NCI-H2029 treated with DMSO at 0.1 percent for 48 hours (cell line): ENCODE data around the gene PRDM12.

ENCODE experiments used
- DNase-seq: peaks from one replicate; lab custom pipeline; 2025; lab: John Stamatoyannopoulos, UW

Gene PRDM12

DNA sequence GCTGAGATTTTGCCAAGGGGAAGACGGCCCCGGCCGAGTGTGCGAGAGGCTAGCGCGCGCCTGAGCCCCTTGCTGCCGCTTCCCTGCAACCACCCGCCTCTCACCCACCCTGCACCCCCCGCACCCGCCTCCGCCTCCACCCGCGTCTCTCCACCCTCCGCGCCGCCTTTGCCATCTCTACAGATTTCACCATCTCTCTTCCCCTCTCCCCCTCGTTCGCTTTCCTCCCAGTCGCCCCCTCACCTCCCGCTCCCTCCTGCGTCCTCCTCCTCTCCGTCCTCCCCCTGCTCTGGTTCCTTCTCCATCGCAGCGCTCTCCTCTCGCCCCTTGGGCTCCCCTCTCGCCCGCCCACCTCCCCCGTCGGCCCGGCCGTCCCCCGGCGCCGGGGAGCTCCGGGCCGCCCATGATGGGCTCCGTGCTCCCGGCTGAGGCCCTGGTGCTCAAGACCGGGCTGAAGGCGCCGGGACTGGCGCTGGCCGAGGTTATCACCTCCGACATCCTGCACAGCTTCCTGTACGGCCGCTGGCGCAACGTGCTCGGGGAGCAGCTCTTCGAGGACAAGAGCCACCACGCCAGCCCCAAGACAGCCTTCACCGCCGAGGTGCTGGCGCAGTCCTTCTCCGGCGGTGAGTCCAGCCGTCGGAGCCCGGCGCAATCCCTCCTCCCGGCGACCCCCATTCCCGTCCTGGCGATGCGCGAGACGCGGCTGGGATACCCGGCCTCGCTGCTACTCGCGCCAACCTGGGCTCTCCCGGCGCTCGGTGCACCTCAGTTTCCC, at the start of gene PRDM12:
TSS of gene PRDM12 (plus strand) at position 344 of the 778 bp plus-strand sequence. CDS start at position 404, 60 bp downstream.
- no peak for DNase-seq

DNA sequence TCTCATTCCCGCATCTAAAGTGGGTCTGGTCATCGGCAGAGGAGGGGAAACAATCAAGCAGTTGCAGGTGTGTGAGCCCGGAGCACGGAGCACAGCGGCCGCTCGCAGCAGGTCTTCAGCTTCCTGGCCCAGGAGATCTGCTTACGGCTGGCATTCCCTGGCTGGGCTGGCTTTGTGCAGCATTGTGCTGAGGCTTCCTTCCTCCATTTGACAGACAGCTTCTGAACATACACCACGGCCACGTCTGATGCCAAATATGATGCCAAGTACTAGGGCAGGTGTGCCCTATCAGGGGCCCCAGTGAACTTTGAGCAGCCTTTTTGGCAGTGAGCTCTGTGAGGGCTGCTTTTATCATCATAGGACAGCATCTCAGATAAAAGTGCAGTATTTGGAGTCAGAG, 47.9 kb upstream of the PRDM12 start:
- DNase-seq = no peak

DNA sequence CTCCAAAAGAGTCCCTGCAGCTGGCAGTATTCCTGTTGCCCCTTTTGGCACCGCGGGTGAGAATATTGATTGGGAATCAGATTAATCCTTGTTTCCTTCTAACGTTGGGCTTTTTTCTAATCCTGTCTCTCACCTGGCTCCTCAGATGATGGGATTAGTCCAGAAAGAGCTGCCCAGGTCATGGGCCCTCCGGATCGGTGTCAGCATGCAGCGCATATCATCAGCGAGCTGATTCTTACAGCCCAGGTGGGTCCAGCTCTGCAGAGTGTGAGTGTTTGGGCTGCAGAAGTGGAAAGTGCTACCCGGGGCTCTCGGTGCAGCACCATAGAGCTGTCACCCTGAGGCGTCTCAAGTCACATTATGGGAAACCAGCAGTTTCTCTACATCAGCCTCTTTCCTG, 40.9 kb upstream of the PRDM12 start:
- no peak for DNase-seq

DNA sequence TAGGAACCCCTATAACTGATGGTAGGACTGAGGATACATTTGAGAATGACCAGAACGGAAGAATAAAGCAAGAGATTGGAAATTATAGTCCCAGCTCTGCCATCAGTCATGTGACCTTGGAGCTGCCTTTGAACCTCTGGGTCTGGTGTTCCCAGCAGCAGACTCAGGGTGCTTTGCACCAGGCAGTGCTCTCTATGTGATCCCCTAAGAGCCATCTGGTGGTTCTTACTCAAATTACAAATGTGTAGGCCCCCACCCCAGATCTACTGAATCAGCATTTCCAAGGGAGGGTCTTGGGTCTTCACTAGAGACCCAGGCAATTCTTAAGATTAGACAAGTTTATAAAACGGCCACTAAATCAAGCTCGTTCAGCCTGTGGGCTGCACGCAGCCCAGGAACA, 40.2 kb upstream of the PRDM12 start:
- DNase-seq = no peak

DNA sequence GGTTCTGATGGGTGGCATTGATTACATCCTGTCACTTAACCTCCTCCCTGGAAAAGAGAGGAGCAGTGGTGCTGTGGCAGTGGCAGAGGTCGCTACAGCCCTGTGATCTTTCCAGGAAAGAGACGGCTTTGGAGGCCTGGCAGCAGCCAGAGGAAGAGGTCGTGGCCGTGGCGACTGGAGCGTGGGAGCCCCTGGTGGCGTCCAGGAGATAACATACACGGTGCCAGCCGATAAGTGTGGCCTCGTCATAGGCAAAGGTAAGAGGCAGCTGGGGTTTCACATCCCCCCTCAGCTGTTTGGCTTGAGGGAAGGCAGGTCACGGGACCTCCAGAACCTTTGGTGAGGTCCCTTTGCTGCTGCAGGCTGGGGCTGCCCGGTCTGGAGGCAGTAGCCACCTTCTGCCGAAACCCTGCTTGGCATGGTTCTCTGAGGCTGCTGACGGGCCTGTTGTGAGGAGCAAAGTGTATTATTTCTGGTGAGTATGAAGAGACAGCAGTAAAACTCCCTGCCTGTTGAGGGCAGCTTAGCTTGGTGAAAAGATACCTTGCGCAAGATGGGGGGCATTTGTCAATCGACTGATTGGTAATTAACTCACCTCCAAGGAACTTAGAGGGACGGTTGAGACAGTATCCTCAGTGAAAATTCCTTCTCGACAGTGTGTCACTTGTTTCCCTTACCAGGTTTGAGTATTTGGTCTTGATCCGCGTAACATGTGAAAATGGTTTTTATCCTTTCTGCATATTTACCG, 38.0 kb upstream of the PRDM12 start:
- no peak for DNase-seq

DNA sequence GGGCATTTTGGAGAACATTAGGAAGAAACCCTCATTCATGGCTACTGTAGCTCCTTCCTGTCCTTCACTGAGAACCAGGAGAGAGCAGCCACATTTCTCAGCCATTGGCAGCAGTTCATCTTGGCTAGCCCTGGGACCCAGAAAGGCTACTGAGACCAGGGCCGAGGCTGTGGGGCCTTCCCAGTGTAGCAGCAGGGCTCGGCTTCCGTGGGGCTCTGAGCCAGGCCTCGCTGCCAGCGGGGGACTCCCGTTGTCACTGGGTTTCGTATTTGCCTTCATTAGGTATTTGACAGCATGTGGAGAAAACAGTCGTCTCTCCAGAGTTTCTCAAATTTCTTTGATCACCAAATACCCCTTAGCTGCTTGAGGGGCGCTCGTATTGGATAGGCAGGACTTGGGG, 37.3 kb upstream of the PRDM12 start:
- DNase-seq = no peak

DNA sequence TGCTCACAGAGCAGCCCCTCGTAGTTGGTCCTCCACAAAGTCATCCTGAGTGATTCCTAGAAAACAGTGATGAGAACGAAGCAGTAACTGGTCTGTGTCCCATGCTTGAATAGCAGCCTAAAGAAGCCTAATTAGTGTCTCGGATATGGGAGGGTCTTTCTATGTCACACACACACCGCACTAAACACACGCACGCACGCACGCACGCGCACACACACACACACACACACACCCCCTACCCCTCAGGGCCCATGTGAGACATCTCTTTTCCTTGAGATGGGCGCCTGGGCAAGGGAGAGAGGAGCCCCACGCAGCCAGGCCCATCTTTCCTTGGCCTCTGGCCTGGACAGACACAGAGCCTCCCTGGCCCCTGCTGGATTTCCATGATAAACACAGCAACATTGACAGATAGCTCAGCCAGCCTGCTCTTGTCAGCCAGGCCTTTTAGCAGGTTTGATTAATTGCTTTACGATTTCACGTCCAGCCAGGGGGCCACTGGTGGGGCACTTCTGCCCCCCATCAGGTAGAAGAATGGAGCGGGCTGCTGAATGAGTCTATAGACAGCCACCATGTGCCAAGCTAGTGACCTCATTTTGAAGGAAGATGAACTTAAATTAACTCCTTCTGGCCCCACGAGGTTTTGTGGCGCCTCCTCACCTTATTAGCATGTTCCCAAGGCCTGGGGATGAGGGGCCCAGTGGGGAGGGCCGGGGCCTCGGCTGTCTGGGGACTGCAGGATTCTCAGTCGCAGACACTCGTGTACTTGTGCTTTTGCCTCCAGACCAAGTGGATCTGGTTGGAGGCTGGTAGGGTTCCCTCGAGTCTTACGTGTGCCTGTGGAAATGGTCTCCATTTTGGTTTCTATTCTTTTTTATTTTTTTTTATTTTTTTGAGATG, 36.2 kb upstream of the PRDM12 start:
- no peak for DNase-seq

DNA sequence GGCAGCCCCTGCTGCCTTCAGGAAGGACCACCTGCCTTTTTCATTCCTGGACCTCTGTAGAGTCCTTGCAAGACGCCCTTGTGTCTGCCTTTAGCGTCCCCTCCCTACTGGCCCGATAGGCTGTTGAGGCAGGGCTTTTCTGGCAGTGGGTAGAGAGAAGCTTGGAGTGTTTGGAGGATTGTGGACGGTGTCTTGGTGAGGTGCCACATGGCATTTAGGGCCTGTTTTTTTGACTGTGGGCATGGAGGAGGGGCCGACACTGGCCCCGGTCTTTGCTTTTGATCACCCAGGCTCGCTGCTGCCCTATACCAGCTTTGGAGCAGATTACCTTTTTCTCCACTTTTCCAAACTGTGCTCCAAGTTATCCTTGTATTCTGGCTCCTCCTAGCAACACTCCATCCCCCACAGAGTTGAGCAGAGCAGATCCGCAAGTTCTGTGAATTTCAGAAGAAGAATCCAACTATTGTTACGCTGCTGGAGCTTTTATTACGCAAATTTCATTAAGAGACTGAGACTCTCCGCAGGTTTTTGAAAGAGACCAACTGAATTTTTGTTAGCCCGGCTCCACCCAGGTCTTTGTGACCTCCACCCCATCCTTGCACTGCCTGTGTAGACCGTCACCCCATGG, 34.8 kb upstream of the PRDM12 start:
- no peak for DNase-seq

DNA sequence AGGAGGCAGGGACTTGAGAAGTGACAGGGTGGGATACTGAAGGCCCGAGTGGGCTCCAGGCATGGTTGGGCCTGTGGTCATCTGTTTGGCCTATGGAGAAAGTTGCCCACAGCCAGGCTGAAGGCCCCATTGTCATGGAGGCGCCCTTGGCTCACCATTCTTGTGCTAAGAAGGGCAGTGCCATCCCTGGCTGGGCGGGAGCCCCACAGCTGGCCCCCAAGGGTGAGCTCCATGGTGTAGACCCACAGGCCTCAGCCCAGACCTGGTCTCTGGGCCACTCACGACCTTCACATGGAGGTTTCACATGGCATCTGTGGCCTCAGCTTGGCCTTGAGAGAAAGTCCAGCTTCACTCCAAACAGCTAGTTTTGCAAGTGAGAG, 34.3 kb upstream of the PRDM12 start:
- DNase-seq = no peak

DNA sequence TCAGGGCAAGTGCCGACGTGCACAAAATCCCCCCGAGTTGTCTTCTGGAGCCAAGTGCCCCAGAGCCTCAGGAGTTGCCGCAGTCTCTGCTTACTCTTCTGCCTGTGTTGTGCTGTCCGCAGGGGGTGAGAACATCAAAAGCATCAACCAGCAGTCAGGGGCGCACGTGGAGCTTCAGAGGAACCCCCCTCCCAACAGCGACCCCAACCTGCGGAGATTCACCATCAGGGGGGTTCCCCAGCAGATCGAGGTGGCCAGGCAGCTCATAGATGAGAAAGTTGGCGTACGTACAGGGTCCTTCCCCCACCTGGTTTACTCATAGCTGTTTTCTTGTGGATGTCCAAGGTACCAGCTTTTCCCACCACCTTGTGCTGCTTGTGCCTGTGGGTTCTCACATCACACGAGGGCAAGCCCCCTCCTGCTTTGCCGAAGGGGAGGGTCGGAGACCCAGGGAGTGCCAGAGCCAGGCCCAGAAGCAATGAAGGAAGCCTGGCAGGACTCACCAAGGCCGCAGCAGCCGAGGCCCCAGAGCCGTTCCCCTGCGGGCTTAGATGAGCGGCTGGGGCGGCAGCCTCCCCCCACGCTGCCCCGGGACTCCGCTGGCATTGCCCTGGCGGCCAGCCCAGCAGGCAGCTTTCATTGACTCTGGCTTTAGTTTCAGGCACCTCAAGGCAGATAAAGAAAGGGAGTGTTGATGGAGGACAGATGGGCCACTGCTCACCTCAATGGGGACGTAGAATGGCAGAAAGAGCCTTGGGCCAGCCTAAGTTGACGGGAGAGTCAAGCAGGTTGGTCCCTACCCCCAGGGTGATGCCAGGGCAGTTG, 33.7 kb upstream of the PRDM12 start:
- DNase-seq = no peak

DNA sequence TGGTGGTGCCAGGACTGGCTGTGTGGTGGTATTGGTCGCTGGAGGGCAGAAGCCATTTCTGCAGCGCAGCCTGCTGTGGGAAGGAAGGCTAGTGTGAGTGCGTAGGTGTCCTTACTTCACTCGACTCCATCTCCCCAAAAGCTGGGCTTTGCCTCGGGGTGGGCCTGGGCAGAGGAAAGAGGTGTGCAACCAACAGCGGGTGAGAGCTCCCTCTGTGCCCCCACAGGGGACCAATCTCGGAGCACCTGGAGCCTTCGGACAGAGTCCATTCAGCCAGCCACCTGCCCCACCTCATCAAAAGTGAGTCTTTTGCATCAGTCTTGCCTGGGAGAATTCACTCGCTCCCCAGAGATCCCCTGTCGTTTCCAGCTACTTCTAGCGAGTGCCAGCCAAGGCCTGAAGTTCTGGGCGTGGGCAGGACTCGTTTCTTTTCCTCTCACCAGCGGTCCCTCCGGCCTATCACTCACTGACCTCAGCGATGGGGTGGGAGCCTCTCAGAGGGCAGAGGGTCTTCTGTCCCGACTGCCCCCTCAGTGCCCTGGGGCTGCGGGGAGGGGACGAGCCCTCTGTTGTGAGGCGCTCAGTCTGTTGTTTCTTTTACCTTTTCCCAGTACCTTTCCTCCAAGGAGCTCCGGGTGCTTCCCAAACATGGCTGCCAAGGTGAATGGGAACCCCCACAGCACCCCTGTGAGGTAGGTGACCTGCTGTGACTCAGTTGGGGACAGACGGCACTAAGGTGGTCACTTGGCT, 32.9 kb upstream of the PRDM12 start:
- DNase-seq = no peak

DNA sequence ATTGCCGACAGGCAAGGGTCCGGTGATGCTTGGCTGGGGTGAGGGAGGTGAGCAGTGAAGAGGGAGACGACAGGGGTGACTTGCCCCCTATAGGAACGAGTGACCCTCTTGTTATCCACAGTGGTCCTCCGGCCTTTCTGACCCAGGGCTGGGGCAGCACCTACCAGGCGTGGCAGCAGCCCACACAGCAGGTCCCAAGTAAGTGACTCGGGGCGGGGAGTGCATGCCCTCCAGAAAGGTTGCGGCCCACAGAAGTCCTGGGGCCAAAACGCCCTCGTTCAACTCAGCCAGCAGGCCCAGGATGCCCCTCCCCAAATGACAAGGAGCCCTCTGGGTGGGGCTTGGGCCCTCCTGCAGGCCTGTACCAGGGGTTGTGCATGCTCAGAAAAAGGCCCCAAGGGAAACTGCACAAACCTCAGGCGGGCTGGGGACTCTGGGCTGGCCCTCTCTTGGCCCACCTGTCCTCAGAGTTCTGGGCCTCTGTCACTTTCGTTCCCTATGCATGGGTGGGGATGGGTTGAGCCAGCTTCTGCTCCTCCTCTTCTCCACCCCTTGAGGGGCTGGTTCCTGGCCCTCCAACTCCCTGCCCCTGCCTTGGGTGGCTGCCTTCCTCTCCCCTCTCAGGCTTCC, 32.2 kb upstream of the PRDM12 start:
- DNase-seq = no peak

DNA sequence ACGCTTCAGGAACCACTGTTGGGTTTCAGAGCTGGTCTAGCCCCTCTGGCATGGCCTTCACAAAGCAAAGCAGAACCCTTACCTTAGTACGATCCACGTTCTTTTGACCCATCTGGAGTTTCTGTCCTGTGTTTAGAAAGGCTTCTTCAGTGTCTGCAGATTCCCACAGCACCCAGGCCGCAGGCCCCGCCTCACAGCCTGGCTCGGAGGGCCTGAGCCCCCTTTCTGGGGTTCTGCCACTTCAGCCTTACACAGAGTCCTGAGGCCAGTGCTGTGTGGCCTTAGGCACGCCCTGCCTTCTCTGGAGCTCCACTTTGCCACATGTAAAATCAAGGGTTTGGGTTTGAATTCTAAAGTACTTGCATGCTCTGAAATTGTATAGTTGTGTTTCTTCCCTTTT, 31.6 kb upstream of the PRDM12 start:
- no peak for DNase-seq

DNA sequence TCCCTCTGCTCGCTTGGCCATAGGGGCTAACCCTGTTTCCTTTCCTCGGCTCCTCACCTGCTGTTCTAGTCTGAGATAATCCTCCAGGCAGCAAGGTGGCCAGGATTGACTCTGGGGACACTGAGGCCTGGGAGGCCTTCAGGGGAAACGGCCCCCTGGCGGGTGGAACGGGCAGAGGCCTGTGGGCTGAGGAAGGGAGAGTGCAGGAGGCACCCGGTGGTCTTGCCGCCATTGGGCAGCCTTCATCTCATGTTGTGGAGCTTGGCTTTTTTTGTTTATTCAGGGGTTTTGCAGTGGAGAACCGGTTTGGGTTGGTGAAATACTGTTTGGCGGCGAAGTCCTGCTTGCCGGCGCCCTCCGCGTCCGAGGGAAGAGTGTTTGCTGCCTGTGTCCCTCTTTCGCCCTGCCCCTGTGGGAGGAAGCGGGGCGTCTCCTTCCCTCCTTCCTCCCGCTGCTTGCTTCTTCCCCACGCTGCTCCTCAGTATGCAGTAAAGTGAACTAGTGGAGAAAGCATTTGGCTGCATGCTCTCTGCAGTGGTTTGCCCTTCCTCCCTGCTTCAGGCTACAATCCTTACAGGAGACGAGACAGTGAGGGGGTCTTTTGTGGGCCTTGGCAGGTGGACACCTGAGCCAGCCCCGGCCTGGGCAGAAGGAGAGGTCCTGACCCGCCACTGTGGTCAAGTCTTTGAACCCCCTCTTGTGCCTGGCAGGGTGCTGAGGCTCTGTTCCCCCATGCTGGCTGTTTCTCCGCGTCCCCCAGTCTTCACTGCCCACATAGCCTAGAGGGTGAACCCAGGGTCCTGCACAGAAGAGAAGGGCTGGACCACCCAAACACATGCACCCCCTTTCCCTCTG, 30.8 kb upstream of the PRDM12 start:
- no peak for DNase-seq

DNA sequence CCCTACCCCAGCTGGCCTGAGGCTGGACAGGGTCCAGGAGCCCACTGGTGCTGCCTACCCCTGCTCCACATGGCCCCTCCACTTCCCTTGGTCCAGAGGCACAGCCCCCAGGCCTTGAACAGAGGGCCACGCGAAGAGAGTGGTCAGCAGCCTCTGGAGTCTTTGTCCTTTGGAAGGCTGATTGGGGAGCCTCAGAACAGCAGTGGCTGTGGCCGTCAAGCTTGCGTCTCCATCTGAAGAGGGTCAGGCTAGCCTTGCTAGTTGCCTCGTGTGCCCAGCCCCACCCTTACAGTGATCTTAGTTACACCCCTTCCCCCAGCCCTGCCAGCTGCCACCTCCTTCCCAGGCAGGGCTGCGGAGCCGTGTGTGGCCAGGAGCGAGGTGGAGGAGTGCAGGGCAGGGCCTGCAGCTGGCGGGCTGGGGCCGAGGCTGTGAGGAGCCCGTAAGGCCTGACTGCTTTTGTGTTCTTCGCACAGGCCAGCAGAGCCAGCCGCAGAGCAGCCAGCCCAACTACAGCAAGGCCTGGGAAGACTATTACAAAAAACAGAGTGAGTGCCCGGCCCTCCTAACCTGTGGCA, 30.1 kb upstream of the PRDM12 start:
- DNase-seq = no peak

DNA sequence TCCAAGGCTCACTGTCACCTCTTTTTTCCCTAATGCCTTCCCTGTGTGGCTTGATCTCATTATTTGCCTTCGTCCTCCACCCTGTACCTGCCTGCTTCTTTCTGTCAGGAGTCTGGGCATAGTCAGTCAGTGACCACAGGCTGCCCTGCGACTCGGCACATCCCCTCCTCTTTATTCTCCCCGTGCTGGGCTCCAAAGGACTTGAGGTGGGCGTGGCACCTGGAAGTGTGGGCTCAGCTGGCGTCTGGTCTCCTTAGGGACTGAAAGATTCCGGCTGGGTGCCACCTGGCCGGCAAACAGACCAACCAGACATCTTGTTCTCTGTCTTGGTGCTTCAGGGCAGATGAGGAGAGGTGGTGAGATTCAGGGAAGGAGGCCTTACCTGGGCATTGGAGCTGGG, 29.6 kb upstream of the PRDM12 start:
- DNase-seq = no peak

DNA sequence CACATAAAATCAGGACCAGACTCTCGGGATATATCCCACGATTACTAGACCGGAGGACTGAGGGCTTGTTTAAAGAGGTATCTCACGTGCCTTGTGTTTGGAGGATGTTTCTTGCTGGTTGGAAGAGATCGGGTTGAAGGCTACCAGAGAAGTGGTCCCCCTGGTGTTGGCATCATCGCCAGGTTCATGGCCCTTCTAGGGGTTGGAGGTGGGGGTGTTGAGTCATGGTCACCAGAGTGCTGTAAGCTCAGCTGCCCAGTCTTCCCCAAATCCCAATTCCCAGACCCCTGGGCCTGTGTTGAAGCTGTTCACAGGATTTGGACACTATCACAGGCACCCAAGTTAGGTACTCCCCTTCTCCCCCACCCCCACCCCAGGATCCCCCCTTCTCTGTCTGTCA, 29.1 kb upstream of the PRDM12 start:
- no peak for DNase-seq

DNA sequence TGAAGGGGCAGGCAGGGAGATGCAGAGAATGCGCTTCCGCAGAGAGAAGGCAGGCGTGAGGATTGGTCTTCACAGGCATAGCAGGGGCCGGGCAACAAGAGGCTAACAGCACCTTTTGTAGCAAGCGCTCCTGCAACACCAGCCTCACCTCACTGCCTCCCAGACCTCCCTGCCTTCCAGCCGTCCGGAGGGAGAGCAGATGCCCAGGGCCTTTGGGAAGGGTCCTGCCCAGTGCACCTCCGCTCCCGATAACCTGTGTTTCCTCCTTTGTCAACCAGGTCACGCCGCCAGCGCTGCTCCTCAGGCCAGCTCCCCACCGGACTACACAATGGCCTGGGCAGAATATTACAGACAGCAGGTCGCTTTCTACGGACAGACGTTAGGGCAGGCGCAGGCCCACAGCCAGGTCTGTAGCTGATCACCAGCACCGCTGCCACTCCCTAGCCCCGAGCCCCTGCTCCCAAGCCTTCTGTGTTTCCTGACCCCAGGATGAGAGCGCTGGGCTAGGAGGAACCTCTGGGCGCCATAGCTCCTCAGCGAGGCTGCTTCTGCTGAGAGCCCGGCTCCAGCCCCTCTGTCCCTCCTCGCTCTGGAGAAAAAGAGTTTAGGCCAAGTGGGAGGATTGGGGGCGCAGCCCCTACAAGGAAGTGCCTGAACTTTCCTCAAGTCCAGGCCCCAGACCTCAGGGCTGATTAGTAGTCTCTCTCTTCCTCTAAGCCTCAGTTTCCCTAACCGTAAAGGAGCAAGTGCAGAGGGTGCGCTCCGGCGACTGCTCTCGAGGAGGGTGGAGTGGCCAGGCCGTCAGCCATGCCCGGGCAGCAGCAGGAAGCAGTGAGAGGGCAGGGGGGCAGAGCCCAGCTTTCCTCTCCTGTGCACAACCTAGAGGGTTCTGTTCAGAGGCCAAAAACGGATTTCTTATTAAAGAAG, 28.4 kb upstream of the PRDM12 start:
- no peak for DNase-seq
